Ascending aorta (tissue), 2 donors: ENCODE measurements around the gene IL34. TPM values are rescaled to one million over a fixed set of nuclear protein-coding genes. Genes with fewer than 3 reads are reported as not detected.

ENCODE experiments used
- DNase-seq, 2 donors: peaks; one replicate each; pipeline ENCODE4 v3.0.0-alpha.2; 2019; ENCODE audit warnings: low spot score in 2 of 2
- H3K27ac ChIP-seq, 2 donors: fragments of 200-600 bp; sonication (generic); one replicate each; pipeline ENCODE4 v1.5.1; 2016 to 2017; ENCODE audit warnings: mild to moderate bottlenecking in 1 of 2
- H3K27me3 ChIP-seq: fragments of 200-600 bp; sonication (generic); one replicate; pipeline ENCODE4 v1.5.1; 2017
- H3K36me3 ChIP-seq, 2 donors: fragments of 200-600 bp; sonication (generic); one replicate each; pipeline ENCODE4 v1.5.1; 2016
- H3K4me1 ChIP-seq, 2 donors: fragments of 200-600 bp; sonication (generic); one replicate each; pipeline ENCODE4 v1.5.1; 2016 to 2017; ENCODE audit warnings: mild to moderate bottlenecking in 1 of 2
- H3K4me3 ChIP-seq, 2 donors: fragments of 200-600 bp; sonication (generic); one replicate each; pipeline ENCODE4 v1.5.1; 2016 to 2017; ENCODE audit warnings: mild to moderate bottlenecking in 1 of 2
- H3K9me3 ChIP-seq, 2 donors: fragments of 200-600 bp; sonication (generic); one replicate each; pipeline ENCODE4 v1.5.1; 2016
- CTCF ChIP-seq, 3 experiments: fragments of 200-600 bp in 2 of 3; fragments of 450-650 bp in 1 of 3; sonication (generic) in 2 of 3; IDR thresholded peaks; one replicate each; pipeline ENCODE4 v1.5.1; 2016 to 2019; ENCODE audit warnings: antibody characterized with exemption in 3 of 3, mild to moderate bottlenecking in 1 of 3, moderate library complexity in 1 of 3
- intact Hi-C: fragments of 100-400 bp; cut with DNase I; formaldehyde crosslinking; loops from one replicate; pipeline ENCODE4 v1.15.1; 2023
- total RNA-seq: library from RNA; depleted of rRNA; stranded (reverse); fragments of >200 nt; gene quantifications from one replicate; pipeline ENCODE4 v1.1.0, GENCODE V29; 2016

Gene IL34
- 116 TPM for total RNA-seq

GRCh38 chr16:70646260-70647241 lies at the start of gene IL34:
IL34 (plus strand) TSS chr16:70646559; CDS start chr16:70646948, 389 bp downstream.
- Histone ChIP-seq H3K27ac (peak within 1 kb of the TSS; percentile 77 to 78), H3K36me3 (no peaks in the 10 kb centered on the region), H3K4me1 (peaks cover 6 to 19% of the 10 kb centered on the region in 2 donors), H3K27me3 (no peaks in the 10 kb centered on the region), H3K9me3 (no peaks in the 10 kb centered on the region), H3K4me3 (peak within 1 kb of the TSS; percentile 11 to 48)
- peak in 1 of 2 donors; percentile 77 for DNase-seq
- intact Hi-C loops = loop anchor here (2.0 kb wide), 1 partner anchor 70 kb away; no protein-coding TSS in a partner anchor
- TF ChIP-seq CTCF (IDR thresholded peaks at IDR 0.05) = no peak

GRCh38 chr16:70597135-70597835 lies 49.1 kb upstream of the IL34 start:
- no peak for DNase-seq
- Histone ChIP-seq H3K36me3 (no peaks in the 10 kb centered on the region), H3K9me3 (no peaks in the 10 kb centered on the region), H3K4me3 (no peak overlapping the region), H3K27me3 (no peaks in the 10 kb centered on the region), H3K4me1 (peaks cover 0 to 13% of the 10 kb centered on the region in 2 donors), H3K27ac (peak overlapping the region in 1 of 2 donors; percentile 9)
- TF ChIP-seq CTCF (IDR thresholded peaks at IDR 0.05) = no peak
- intact Hi-C loops = no loop called here

- Histone ChIP-seq H3K4me1 (peaks cover 0 to 6% of the 10 kb centered on the region in 2 donors), H3K4me3 (no peak overlapping the region), H3K27me3 (no peaks in the 10 kb centered on the region), H3K36me3 (no peaks in the 10 kb centered on the region), H3K9me3 (no peaks in the 10 kb centered on the region), H3K27ac (no peak overlapping the region)
- TF ChIP-seq CTCF (IDR thresholded peaks at IDR 0.05) = no peak
- no peak for DNase-seq
- intact Hi-C loops = no loop called here
Observed at GRCh38 chr16:70598937-70599503, 47.3 kb upstream of the IL34 start.

- no peaks in the 10 kb centered on the region for H3K36me3 ChIP-seq
- TF ChIP-seq CTCF (IDR thresholded peaks at IDR 0.05) = no peak
- no peaks in the 10 kb centered on the region for H3K27me3 ChIP-seq
- DNase-seq = no peak
- H3K27ac ChIP-seq = no peak overlapping the region
- H3K4me1 ChIP-seq = peaks cover 0 to 3% of the 10 kb centered on the region in 2 donors
- H3K9me3 ChIP-seq = no peaks in the 10 kb centered on the region
- no peak overlapping the region for H3K4me3 ChIP-seq
- intact Hi-C loops = no loop called here
Observed at GRCh38 chr16:70600730-70601129, 45.6 kb upstream of the IL34 start.
